Peyer's patch (tissue), 4 donors: Measurements from ENCODE around the gene SLC29A2.

Source experiments
- POLR2A ChIP-seq, 2 donors: fragments of 450-650 bp; IDR thresholded peaks; one replicate each; pipeline ENCODE4 v1.5.1; 2017; ENCODE audit warnings: antibody characterized with exemption in 2 of 2, mild to moderate bottlenecking in 2 of 2, moderate library complexity in 2 of 2
- TF ChIP-seq, protein P1 (sequence below), 6 experiments: fragments of 450-650 bp in 4 of 6; fragments of 200-600 bp in 2 of 6; sonication (generic) in 1 of 6; IDR thresholded peaks; one replicate each; pipeline ENCODE4 v1.5.1; 2017 to 2019; ENCODE audit warnings: antibody characterized with exemption in 6 of 6, mild to moderate bottlenecking in 3 of 6, moderate library complexity in 1 of 6

DNA sequence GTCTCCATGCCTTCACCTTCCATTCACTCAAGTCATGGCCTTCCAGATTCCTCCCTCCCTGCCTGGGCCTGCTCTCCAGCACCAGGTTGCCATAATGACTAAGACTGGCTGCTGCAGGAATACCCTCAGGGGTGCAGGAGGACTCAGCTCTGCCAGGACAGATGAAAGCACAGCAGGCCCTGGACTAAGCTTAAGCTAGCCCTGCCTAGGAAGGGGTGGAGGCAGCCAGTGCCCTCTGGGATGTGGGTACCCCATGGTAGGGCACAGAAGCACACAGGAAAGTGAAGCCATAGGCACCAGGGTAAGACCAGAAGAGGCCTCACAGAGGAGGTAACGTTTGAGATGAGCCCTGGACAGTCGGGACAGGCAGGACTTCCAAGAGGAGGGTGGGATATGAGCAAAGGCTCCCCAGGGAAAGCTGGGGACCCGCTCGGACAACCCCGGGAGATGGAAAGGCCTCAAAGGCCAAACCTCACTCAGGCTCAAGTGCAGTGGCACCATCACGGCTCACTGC is 32.3 kb downstream of the SLC29A2 start:
- TF ChIP-seq, protein P1, sequence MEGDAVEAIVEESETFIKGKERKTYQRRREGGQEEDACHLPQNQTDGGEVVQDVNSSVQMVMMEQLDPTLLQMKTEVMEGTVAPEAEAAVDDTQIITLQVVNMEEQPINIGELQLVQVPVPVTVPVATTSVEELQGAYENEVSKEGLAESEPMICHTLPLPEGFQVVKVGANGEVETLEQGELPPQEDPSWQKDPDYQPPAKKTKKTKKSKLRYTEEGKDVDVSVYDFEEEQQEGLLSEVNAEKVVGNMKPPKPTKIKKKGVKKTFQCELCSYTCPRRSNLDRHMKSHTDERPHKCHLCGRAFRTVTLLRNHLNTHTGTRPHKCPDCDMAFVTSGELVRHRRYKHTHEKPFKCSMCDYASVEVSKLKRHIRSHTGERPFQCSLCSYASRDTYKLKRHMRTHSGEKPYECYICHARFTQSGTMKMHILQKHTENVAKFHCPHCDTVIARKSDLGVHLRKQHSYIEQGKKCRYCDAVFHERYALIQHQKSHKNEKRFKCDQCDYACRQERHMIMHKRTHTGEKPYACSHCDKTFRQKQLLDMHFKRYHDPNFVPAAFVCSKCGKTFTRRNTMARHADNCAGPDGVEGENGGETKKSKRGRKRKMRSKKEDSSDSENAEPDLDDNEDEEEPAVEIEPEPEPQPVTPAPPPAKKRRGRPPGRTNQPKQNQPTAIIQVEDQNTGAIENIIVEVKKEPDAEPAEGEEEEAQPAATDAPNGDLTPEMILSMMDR (IDR thresholded peaks at IDR 0.05) = no peak
- no peak for TF ChIP-seq POLR2A (IDR thresholded peaks at IDR 0.05)
